GM18505 (cell line): Measurements from ENCODE around the gene CKB.

Experiments
- ATAC-seq: cut with Tn5 transposase; IDR thresholded peaks from one replicate; pipeline ENCODE4 v1.9.1; 2021; ENCODE audit not compliant: unreplicated experiment
- POLR2A ChIP-seq: IDR thresholded peaks from 4 replicates; pipeline ENCODE4 v1.6.1; 2011; ENCODE audit warnings: borderline replicate concordance; ENCODE audit not compliant: insufficient read depth, insufficient read length; ENCODE audit errors: extremely low read depth

CKB gene

GRCh38 chr14:103538291-103539055 is 15.8 kb upstream of the CKB start:
- no peak for ATAC-seq
- TF ChIP-seq POLR2A = no peak

GRCh38 chr14:103537175-103537990 is 14.8 kb upstream of the CKB start:
- ATAC-seq = no peak
- no peak for TF ChIP-seq POLR2A

GRCh38 chr14:103536693-103537092 is 14.1 kb upstream of the CKB start:
- TF ChIP-seq POLR2A = no peak
- no peak for ATAC-seq

- no peak for ATAC-seq
Observed at GRCh38 chr14:103535891-103536565, 13.4 kb upstream of the CKB start.

GRCh38 chr14:103535081-103535890 is 12.7 kb upstream of the CKB start:
- TF ChIP-seq POLR2A = no peak
- ATAC-seq = no peak

More at GRCh38 chr14:103535891-103536565, 13.4 kb upstream of the CKB start:
- TF ChIP-seq POLR2A = no peak

- TF ChIP-seq POLR2A = no peak
- ATAC-seq = no peak
Observed at GRCh38 chr14:103534576-103535061, 12.0 kb upstream of the CKB start.

GRCh38 chr14:103533999-103534575 is 11.5 kb upstream of the CKB start:
- TF ChIP-seq POLR2A = no peak
- no peak for ATAC-seq

GRCh38 chr14:103533137-103533998 is 10.7 kb upstream of the CKB start:
- no peak for ATAC-seq
- no peak for TF ChIP-seq POLR2A

- no peak for ATAC-seq
Observed at GRCh38 chr14:103532216-103533136, 9.8 kb upstream of the CKB start.

GRCh38 chr14:103531421-103532215 is 9.0 kb upstream of the CKB start:
- ATAC-seq = no peak
- TF ChIP-seq POLR2A = no peak

More at GRCh38 chr14:103532216-103533136, 9.8 kb upstream of the CKB start:
- TF ChIP-seq POLR2A = no peak
